Transverse colon (tissue), 3 donors: ENCODE data around the gene ACTN4.

Experiments
- POLR2A ChIP-seq: fragments of 450-650 bp; IDR thresholded peaks from one replicate; pipeline ENCODE4 v1.6.1; 2016; ENCODE audit warnings: antibody characterized with exemption, mild to moderate bottlenecking, moderate library complexity
- TF ChIP-seq, protein P1 (sequence below), 5 experiments: fragments of 200-600 bp in 3 of 5; fragments of 450-650 bp in 2 of 5; sonication (generic) in 3 of 5; IDR thresholded peaks; 1 replicate in 2 of 5; 2 replicates in 3 of 5; pipeline ENCODE4 v1.5.1; 2016 to 2017; ENCODE audit warnings: antibody characterized with exemption in 5 of 5, inconsistent platforms in 3 of 5, mild to moderate bottlenecking in 2 of 5, moderate library complexity in 1 of 5

DNA sequence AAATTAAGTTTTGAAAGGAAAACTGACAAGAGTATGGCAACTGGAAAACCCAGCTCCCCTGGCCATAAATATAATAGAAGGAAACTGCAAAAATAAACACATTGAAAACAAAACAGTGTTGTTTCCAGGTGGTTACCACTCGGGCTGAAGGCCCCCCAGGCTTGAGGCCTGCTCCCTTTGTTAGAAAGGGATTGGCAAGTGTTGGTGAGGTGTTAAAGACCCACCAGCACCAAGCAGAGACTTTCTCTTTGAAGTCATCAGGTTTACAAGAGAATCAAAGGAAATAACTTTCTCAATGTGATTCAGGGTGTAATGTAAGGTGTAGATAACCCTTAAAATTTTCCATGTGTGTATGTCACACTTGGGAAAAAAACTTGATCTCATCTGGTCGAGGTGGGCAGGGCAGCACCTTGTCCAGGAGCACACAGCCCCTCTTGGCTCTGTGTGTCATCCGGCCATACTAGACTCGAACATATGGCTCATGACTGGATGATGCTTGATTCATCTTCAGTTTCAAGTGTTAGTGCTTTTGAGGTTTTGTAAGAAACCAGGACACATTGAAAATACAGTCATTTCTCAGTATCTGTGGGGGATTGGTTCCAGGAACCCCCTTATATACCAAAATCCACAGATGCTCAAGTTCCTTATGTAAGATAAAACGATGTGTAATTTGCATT, 7.8 kb downstream of the ACTN4 start:
- TF ChIP-seq, protein P1, sequence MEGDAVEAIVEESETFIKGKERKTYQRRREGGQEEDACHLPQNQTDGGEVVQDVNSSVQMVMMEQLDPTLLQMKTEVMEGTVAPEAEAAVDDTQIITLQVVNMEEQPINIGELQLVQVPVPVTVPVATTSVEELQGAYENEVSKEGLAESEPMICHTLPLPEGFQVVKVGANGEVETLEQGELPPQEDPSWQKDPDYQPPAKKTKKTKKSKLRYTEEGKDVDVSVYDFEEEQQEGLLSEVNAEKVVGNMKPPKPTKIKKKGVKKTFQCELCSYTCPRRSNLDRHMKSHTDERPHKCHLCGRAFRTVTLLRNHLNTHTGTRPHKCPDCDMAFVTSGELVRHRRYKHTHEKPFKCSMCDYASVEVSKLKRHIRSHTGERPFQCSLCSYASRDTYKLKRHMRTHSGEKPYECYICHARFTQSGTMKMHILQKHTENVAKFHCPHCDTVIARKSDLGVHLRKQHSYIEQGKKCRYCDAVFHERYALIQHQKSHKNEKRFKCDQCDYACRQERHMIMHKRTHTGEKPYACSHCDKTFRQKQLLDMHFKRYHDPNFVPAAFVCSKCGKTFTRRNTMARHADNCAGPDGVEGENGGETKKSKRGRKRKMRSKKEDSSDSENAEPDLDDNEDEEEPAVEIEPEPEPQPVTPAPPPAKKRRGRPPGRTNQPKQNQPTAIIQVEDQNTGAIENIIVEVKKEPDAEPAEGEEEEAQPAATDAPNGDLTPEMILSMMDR (IDR thresholded peaks at IDR 0.05): no peak
- no peak for TF ChIP-seq POLR2A
